GM19467 (cell line): Measurements from ENCODE around the gene LDLRAD4.

ENCODE experiments used
- ATAC-seq: cut with Tn5 transposase; IDR thresholded peaks from one replicate; pipeline ENCODE4 v1.9.1; 2021; ENCODE audit warnings: mild to moderate bottlenecking, moderate library complexity; ENCODE audit not compliant: unreplicated experiment

The LDLRAD4 gene

GRCh38 chr18:13558124-13558523 lies 339.6 kb downstream of the LDLRAD4 start:
- no peak for ATAC-seq

DNA sequence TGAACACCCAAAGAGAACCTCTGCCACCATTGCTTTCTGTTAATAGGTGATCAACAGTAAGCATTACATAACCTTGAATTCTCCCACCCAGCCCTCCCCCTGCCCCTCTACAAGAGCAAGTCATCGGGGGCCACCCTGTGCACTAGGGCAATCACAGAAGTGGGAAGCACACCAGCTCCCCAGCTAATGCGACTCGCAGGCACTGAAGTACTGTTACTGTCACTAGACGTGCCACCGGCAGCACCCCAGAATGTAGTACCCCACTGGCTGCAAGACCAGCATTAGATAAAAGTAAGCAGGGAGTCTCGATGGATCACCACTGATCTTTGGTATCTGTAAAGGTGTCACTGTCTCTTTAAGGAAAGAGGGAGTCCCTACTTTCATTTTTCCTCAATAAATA lies 340.2 kb downstream of the LDLRAD4 start:
- no peak for ATAC-seq

DNA sequence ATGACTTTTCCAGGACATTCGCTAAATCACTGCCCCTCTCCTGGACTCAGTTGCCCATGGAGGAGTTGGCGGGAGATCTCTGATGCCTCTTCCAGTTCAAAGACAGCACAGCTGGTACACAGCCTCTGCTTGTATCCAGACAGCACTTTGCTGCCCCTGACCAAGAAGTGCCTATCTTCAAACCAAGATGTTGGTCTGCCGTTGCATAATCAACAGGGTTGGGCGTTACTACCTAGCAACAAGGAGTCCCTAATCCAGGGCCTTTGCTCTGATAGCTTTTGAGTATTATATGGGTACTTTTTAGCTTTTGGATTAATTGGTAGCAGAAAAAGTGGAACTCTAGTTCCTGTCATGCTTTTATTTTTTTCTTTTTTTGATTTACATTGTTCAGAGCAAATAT lies 341.2 kb downstream of the LDLRAD4 start:
- ATAC-seq: no peak

DNA sequence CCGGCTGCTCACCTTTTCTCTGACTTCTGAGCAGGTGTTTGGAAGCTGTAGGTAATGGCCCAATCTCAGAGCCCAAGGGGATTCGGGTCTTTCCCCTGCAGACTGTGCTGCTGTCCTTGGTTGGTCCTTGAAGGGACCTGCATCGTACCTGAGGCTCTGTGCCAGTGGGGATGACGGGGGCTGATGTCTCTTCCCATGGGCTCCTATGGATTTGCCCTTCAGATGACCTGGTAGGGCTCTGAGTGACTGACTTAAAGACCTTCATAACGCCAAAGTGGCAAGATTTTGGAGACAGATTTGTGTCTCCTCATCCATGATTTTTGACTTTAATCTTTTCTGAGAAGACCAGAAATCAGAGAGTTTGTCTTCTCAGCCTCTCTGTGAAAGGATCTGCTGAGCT lies 341.7 kb downstream of the LDLRAD4 start:
- ATAC-seq: no peak

DNA sequence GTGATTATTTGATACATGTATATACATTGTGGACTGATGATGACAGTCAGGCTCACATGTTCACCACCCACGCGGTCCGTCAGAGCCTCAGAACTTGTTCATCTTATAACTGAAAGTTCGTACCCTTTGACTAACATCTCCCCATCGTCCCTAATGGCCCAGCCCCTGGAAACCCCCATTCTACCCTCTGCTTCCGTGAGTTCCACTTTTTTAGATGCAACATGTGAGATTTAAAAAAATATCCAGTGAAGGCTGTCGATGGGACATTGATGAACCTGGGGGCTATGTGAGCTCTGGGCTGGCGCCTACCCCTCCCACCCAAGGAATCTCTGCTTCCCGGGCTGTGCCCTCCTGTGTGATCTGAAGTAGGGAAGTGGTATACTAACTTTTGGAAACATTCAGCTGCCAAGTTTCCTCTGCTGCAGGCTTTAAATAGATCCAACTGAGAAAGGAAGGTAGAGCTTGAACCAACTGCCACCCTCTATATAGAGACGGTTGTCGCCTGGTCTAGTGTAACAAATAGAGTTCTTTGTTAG lies 344.0 kb downstream of the LDLRAD4 start:
- ATAC-seq: peak; percentile 43

DNA sequence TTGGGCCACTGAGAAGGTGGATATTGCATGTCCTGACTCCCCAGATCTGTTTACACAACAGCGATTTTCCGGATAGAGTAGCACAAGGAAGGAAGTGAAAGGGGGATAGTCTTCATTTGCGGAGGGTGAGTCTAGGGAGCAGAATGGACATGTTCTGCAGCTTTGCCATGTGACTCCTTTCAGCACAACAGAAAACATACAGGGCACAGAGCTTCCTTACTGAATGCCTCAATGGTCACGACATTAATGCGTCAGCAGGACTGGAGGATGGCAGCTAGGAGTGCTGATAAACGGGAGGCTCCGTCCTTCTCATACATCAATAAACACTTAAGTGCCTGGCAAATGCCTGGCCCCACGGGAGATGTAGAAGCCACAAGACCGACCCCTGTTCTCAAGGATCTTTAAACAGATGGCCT lies 344.8 kb downstream of the LDLRAD4 start:
- ATAC-seq: no peak

GRCh38 chr18:13564579-13564978 lies 346.0 kb downstream of the LDLRAD4 start:
- ATAC-seq: no peak

- no peak for ATAC-seq
These were observed 346.7 kb downstream of the LDLRAD4 start for GRCh38 chr18:13565228-13565627.

DNA sequence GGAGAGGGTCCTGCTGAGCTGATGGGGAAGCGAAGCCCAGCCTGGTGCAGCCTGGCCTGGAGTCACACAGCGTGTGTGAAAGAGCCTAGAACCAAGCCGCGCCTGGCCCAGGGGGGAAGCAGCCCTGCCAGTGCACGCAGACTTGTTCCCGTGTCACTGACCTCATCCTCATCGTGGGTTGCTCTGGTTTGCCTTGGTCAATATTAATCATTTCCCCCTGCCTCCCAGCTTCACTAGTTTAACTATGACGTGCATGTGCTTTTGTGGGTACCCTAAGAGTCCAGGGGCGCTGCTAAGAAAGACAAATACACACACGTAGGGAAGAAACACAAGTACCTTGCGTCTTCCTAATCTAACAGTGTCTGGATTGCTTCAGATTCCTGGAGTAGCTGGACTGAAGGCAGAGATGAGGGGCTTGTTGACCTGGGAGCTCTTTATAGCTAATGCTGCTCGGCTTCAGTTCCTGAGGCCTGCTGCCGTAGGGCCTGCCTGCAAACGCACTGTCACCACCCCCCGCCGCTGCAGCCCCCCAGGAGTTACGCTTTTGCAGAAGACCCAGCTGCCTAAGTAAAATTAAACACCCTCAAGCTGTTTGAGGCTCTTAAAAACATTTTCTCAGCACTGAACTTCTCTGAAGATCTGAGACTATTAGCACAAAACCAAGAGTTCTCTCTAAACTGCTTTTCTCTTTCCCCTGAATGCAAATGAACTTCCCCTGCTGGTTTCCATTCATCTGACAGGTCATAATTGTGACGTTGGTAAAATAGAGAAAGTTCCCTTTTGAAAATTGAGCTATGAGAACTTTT lies 348.6 kb downstream of the LDLRAD4 start:
- ATAC-seq: peak; percentile 39

GRCh38 chr18:13568443-13569392 lies 350.2 kb downstream of the LDLRAD4 start:
- ATAC-seq: peak; percentile 52

DNA sequence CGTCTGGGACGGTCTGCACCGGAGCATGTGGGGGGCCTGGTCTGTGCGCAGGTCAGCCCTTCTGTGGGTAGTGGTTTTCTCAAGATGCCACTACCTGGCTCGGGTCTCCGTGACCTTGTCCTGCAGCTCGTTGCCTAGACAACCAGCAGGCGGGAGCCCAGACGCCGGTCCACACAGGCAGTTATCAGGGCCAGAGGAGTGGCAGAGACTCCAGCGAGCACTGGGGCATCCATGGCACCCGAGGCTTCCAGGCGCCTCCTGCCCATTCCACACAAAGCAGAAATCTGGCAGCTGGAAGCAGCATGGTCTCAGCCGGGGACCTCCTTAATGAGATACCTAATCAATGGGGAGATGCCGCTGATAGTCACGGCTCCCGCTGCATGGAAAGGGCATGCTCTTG lies 351.7 kb downstream of the LDLRAD4 start:
- ATAC-seq: no peak

DNA sequence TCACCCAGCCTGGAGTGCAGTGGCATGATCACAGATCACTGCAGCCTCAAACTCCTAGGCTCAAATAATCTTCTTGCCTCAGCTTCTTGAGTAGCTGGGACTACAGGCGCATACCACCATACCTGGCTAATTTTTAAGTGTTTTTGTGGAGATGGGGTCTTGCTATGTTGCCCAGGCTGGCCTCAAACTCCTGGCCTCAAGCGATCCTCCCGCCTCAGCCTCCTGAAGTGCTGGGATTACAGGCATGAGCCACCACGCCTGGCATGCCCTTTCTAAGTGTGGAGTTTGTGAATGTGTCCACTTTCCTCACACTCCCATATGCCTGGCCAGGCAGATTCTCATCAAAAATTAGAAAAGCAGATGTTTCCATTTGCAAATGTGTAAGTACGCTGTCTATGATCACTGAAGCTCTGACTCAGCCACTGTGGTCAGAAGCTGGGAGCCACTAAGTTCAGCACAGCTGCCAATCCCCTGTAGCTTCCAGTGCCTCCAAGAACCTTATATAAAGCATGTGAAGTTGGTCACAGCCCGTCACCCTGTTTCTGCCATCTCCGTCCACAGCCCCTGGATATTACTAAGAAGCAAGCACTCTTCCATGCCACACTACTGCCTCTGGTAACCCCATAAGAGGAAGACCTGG lies 352.4 kb downstream of the LDLRAD4 start:
- no peak for ATAC-seq

DNA sequence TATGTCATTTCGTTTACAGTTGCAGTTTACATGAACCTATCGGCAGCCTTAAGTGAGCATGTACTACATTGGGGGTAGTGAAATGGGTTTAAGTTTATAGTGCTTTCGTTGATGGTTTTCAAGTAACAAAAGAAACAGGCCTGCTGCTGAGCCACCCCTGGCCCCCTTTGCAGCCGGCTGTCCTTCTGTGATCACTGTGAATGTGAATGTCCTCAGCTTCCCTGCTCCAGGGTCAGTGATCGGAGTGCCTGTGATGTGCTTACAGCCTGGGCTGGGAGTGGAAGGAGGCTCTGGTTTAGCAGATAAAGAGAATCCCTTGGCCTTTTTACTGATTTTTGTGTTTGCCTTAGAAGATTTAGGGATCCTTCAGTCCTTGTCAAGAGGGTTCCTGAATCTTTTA lies 353.6 kb downstream of the LDLRAD4 start:
- no peak for ATAC-seq

DNA sequence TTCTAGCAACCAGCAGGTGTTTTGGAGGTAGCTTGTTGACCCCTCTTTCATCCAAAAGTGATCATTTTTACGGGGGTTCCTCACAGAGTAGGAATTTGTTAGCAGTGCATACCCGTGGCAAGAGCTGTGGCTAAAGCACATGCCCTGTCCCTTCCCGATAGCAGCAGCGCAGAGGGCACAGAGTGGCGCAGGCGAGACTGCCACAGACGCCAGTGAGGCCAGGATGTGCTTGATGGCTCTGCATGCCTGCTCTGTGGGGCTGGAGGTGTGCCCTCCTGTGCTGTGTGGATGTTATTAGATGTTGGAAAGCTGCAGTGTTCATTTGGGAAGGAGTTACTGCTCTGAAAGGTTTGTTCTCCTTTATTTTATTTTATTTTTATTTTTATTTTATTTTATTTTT lies 354.2 kb downstream of the LDLRAD4 start:
- no peak for ATAC-seq

DNA sequence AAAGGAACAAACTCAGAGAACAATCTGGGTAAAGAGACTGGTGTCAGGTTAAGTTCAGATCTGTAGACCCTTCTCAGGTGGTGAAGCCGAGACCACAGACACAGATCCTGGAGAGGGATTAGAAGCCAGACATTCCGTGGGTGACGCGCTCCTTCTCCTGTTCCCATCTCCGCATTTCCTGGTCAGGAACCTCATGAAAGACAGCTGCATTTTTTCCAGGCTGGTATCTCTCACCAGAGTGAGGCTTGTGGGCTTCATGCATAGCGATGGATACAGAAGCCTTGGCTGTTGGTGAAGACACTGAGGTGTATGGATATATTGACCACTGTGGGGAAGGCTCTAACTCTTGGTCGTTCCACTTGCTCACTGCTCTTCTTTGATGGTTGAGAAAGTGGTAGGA lies 355.2 kb downstream of the LDLRAD4 start:
- ATAC-seq: no peak

- ATAC-seq: no peak
These were observed 355.8 kb downstream of the LDLRAD4 start for GRCh38 chr18:13574355-13574754.

- no peak for ATAC-seq
These were observed 356.2 kb downstream of the LDLRAD4 start for GRCh38 chr18:13574761-13575160.

- peak; percentile 17 for ATAC-seq
These were observed 358.0 kb downstream of the LDLRAD4 start for GRCh38 chr18:13576598-13576997.

DNA sequence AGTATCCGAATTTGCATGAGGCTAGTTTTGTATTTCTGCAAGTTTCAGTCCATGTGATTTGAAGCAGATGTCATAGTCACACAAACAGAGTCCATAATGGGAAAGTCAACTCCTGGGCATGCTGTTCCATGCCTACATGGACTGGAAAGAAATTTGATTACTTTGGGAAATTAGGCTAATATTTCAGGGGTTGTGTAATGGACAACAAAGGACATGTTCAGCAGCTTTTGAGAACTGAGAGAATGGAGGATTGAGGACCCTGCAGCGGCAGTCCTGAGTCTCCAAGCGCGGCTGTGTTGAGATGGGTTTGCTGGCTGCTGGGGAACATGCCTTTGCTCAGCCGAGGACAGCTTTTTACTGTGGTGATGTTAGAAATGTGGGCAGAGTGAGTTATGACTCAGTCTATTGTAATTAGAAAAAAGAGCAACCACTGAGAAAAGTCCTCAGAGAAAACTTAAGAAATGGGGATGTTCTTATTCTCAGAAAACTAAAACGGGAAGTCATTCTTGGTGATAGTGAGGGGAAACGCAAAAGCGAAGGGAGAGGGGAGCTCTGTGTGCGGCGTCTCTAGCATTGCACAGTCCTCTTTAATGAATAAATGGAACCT lies 358.6 kb downstream of the LDLRAD4 start:
- peak; percentile 68 for ATAC-seq

GRCh38 chr18:13577781-13578180 lies 359.2 kb downstream of the LDLRAD4 start:
- no peak for ATAC-seq

DNA sequence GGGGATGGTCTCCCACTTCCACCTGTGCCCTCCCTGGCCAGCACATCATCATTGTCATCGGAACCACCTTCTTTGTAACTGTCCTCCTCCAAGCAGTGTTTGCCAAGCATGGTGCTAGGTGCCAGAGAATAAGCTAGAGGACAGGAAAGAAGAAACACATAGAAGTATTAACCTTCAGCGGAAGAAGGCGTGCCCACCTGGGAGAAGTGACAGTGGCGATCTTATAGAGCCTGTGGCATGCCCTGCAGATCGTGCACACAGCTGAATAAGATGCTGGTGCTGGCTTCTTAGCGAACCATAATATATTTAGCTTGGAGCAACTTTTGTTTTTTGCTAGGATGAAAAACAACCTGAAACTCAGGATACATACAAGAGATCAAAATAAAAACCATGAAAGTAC lies 359.8 kb downstream of the LDLRAD4 start:
- ATAC-seq: no peak
